Loucy (cell line): ENCODE measurements around the gene NDUFS6.

Experiments used
- H2AFZ ChIP-seq: fragments of 200-600 bp; sonication (generic); 2 replicates; pipeline ENCODE4 v1.6.0; 2016; ENCODE audit warnings: antibody characterized with exemption, mild to moderate bottlenecking, low read length, moderate library complexity
- H3F3A ChIP-seq: fragments of 200-600 bp; 2 replicates; pipeline ENCODE4 v1.6.0; 2016; ENCODE audit warnings: antibody characterized with exemption, low read depth, mild to moderate bottlenecking
- H3K27me3 ChIP-seq: fragments of 200-600 bp; sonication (generic); 2 replicates; pipeline ENCODE4 v1.6.1; 2014; ENCODE audit warnings: low read length, mild to moderate bottlenecking; ENCODE audit not compliant: insufficient read depth, poor library complexity, severe bottlenecking
- H3K36me3 ChIP-seq: fragments of 200-600 bp; sonication (generic); 2 replicates; pipeline ENCODE4 v1.6.1; 2016; ENCODE audit warnings: low read length; ENCODE audit not compliant: insufficient read depth
- H3K4me1 ChIP-seq: fragments of 200-600 bp; sonication (generic); 2 replicates; pipeline ENCODE4 v1.5.1; 2014; ENCODE audit warnings: low read length, mild to moderate bottlenecking; ENCODE audit not compliant: insufficient read depth, poor library complexity, severe bottlenecking
- H3K4me2 ChIP-seq: fragments of 200-600 bp; sonication (generic); 2 replicates; pipeline ENCODE4 v1.6.0; 2014; ENCODE audit warnings: antibody characterized with exemption, low read length, low read depth, mild to moderate bottlenecking; ENCODE audit not compliant: poor library complexity, severe bottlenecking
- H3K4me3 ChIP-seq: fragments of 200-600 bp; sonication (generic); 2 replicates; pipeline ENCODE4 v1.5.1; 2014; ENCODE audit warnings: low read length, mild to moderate bottlenecking, mixed read lengths; ENCODE audit not compliant: poor library complexity, severe bottlenecking
- H3K79me2 ChIP-seq: fragments of 200-600 bp; sonication (generic); 2 replicates; pipeline ENCODE4 v1.6.1; 2014; ENCODE audit warnings: low read length; ENCODE audit not compliant: insufficient read depth
- H3K9ac ChIP-seq: fragments of 200-600 bp; sonication (generic); 2 replicates; pipeline ENCODE4 v1.6.0; 2014; ENCODE audit warnings: mild to moderate bottlenecking, low read depth, low read length, moderate library complexity; ENCODE audit not compliant: poor library complexity, severe bottlenecking
- H3K9me2 ChIP-seq: fragments of 200-600 bp; sonication (generic); replicated peaks from 2 replicates; pipeline ENCODE4 v1.6.1; 2016; ENCODE audit warnings: low read depth, low read length, mixed read lengths
- H3K9me3 ChIP-seq: fragments of 200-600 bp; sonication (generic); 2 replicates; pipeline ENCODE4 v1.6.1; 2014; ENCODE audit warnings: mild to moderate bottlenecking, antibody characterized with exemption, low read length, low read depth; ENCODE audit not compliant: insufficient read depth
- H4K20me1 ChIP-seq: fragments of 200-600 bp; sonication (generic); 2 replicates; pipeline ENCODE4 v1.6.0; 2014; ENCODE audit warnings: antibody characterized with exemption, low read length, mild to moderate bottlenecking; ENCODE audit not compliant: insufficient read depth, poor library complexity, severe bottlenecking
- EZH2phosphoT487 ChIP-seq: fragments of 200-600 bp; IDR thresholded peaks from 2 replicates; pipeline ENCODE4 v1.6.1; 2018; ENCODE audit warnings: antibody characterized with exemption, mild to moderate bottlenecking, moderate library complexity, borderline replicate concordance
- TF ChIP-seq, protein P1 (sequence below): fragments of 200-600 bp; sonication (generic); conservative IDR thresholded peaks from 2 replicates; pipeline ENCODE4 v1.5.1; 2014; ENCODE audit warnings: mild to moderate bottlenecking, antibody characterized with exemption, low read length

NDUFS6 gene

DNA sequence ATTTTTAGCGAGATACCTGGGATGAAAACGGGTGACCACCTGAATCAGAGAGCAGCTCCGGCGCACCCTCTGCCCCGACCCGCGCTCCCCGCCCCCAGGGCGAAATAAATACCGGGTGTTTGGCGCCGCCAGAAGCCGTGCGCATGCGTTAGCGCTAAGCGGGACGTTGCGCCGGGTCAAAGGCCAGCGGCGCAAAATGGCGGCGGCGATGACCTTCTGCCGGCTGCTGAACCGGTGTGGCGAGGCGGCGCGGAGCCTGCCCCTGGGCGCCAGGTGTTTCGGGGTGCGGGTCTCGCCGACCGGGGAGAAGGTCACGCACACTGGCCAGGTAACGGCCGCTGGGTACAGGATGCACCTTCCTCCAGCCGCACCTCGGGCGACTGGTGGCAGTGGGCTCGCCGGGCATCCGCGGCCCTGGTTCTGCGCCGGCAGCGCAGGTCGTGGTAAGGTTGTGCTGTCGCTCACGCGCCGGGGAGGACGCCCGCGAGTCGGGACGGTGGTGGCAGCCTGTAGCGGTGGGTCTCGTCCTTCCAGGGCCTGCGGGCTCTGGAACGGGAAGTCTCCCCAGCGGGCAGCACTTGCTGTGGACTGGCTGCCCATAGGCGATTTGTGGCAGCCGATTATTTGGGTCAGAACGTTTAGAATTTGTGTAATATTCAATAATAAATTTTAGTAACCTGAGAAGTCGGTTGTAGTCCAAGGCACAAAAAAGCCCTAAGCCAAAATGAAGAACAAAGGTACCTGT lies at the start of gene NDUFS6:
Gene NDUFS6 (plus strand): TSS at position 186 of the 745 bp plus-strand sequence. CDS start 11 bp downstream, at position 197.
- Histone ChIP-seq H3K4me3 (peak within 1 kb of the TSS; percentile 80), H4K20me1 (peaks cover 30% of the 10 kb centered on the region), H2AFZ (peak within 1 kb of the TSS; percentile 89), H3K9ac (peak within 1 kb of the TSS; percentile 84), H3F3A (no peaks in the 10 kb centered on the region), H3K9me3 (no peaks in the 10 kb centered on the region), H3K36me3 (peaks cover 29% of the 10 kb centered on the region), H3K4me1 (peaks cover 36% of the 10 kb centered on the region), H3K27me3 (no peaks in the 10 kb centered on the region), H3K79me2 (peaks cover 89% of the 10 kb centered on the region), H3K4me2 (peak within 1 kb of the TSS; percentile 89), H3K9me2 (no peaks in the 10 kb centered on the region)
- TF ChIP-seq, protein P1, sequence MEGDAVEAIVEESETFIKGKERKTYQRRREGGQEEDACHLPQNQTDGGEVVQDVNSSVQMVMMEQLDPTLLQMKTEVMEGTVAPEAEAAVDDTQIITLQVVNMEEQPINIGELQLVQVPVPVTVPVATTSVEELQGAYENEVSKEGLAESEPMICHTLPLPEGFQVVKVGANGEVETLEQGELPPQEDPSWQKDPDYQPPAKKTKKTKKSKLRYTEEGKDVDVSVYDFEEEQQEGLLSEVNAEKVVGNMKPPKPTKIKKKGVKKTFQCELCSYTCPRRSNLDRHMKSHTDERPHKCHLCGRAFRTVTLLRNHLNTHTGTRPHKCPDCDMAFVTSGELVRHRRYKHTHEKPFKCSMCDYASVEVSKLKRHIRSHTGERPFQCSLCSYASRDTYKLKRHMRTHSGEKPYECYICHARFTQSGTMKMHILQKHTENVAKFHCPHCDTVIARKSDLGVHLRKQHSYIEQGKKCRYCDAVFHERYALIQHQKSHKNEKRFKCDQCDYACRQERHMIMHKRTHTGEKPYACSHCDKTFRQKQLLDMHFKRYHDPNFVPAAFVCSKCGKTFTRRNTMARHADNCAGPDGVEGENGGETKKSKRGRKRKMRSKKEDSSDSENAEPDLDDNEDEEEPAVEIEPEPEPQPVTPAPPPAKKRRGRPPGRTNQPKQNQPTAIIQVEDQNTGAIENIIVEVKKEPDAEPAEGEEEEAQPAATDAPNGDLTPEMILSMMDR: no peak
- TF ChIP-seq EZH2phosphoT487: no peak

DNA sequence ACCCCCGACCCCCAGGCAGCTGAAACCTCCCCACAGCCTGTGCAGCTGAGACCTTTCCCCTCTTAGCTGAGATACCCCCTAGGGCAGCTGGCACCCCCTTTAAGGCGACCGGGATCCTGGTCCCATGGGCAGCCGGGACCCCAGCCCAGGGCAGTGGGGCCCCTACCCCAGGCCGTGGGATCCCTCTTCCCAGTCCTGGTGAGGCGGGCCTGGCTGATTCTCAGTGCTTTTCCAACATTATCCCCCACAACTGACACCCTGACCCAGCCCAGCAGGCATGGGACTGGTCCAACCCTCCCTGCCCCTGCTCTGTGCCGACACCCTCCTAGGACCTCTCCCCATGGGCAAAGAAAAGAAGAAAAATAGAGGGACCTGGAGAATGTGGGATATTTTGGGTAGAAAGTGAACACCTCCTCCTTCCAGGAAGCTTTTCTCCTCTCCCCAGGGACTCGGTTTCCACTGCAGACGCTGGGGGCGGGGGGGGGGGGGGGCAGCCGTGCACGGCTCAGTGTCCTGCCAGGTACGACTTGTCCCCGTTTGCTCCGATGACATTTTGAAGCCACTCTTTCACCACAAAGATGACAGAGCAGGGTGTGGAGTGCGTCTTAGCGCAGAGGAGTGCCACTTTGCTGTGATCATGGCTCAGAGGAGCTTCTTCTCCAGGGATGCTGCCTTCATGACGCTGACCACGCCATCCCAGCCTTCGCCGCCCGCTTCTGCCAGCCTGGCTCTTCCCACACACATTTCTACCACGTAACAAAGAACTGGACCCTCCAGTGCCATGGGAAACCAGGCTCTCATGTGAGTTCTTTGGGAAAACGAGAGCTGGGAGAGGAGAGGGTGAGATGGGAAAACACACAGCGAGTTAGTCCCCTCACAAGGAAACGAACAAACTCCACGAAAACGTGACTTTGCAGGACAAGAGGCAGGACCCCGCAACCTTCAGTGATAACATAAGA lies 49.1 kb upstream of the NDUFS6 start:
- no peaks in the 10 kb centered on the region for H3K36me3 ChIP-seq
- H3K4me2 ChIP-seq: no peak overlapping the region
- H2AFZ ChIP-seq: no peak overlapping the region
- H3K27me3 ChIP-seq: no peaks in the 10 kb centered on the region
- H3F3A ChIP-seq: no peaks in the 10 kb centered on the region
- H3K9ac ChIP-seq: no peak overlapping the region
- H3K9me2 ChIP-seq: no peaks in the 10 kb centered on the region
- no peaks in the 10 kb centered on the region for H3K4me1 ChIP-seq
- no peaks in the 10 kb centered on the region for H3K79me2 ChIP-seq
- no peaks in the 10 kb centered on the region for H3K9me3 ChIP-seq
- H4K20me1 ChIP-seq: no peaks in the 10 kb centered on the region
- TF ChIP-seq, protein P1: no peak
- TF ChIP-seq EZH2phosphoT487: no peak
- no peak overlapping the region for H3K4me3 ChIP-seq

DNA sequence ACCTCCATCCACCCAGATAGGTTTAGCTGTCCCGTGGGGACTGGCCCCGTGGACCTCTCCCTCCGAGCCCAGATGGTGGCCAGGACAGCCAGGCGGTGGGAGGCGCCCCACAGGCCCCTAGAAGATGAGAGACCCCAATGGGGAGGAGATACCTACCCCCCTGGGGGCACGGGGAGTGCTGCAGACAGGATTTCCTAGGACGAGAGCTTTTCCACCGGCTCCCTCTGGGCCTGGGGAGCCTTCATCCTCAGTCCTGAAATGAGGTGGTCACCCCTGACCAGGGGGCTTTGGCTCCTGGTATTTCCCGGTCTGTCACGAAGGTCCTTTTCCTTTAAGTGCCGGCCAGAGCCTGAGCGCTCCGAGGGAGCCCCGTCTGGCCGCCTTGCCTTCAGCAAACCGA lies 48.3 kb upstream of the NDUFS6 start:
- Histone ChIP-seq H3K9ac (no peak overlapping the region), H3K4me1 (no peaks in the 10 kb centered on the region), H3K9me3 (no peaks in the 10 kb centered on the region), H3K79me2 (no peaks in the 10 kb centered on the region), H3K4me2 (no peak overlapping the region), H2AFZ (no peak overlapping the region), H3K36me3 (no peaks in the 10 kb centered on the region), H3K9me2 (no peaks in the 10 kb centered on the region), H4K20me1 (no peaks in the 10 kb centered on the region), H3F3A (no peaks in the 10 kb centered on the region), H3K27me3 (no peaks in the 10 kb centered on the region), H3K4me3 (no peak overlapping the region)
- TF ChIP-seq, protein P1: no peak
- TF ChIP-seq EZH2phosphoT487: no peak
